A673 (cell line): Measurements from ENCODE around the gene ARHGAP8. TPM values are rescaled to one million over a fixed set of nuclear protein-coding genes. Genes with fewer than 3 reads are reported as not detected.

Source experiments
- BruUV-seq: library from RNA; stranded (reverse); fragments of 400-500 nt; replicated peaks from 2 replicates; lab custom pipeline; 2021; lab: Mats Ljungman, UMichigan
- CTCF ChIA-PET: fragments of 300-600 bp; sonication (Branson Sonifier 250); formaldehyde crosslinking; loops from one replicate; lab custom pipeline; 2022; ENCODE audit warnings: antibody characterized with exemption; lab: Charles Lee
- POLR2A ChIA-PET: fragments of 300-600 bp; sonication (Branson Sonifier 250); formaldehyde crosslinking; loops from one replicate; lab custom pipeline; 2022; ENCODE audit warnings: antibody characterized with exemption; ENCODE audit not compliant: low non-redundant PET; lab: Charles Lee
- DNase-seq: peaks from one replicate; pipeline ENCODE4 v3.0.0-alpha.2; 2015; ENCODE audit warnings: low spot score
- H3K27ac ChIP-seq: fragments of 200-600 bp; sonication (generic); 2 replicates; pipeline ENCODE4 v1.5.1; 2016; ENCODE audit warnings: mixed run types, low read depth, mild to moderate bottlenecking, mixed read lengths, antibody characterized with exemption, low read length; ENCODE audit not compliant: poor library complexity, severe bottlenecking
- H3K27me3 ChIP-seq: fragments of 200-600 bp; sonication (generic); replicated peaks from 2 replicates; pipeline ENCODE4 v1.6.1; 2017; ENCODE audit warnings: mixed run types, low read depth, mild to moderate bottlenecking, mixed read lengths, antibody characterized with exemption, low read length; ENCODE audit not compliant: insufficient read depth, poor library complexity
- H3K36me3 ChIP-seq: fragments of 200-600 bp; sonication (generic); 2 replicates; pipeline ENCODE4 v1.6.1; 2016; ENCODE audit warnings: mixed run types, mild to moderate bottlenecking, mixed read lengths, antibody characterized with exemption, low read length; ENCODE audit not compliant: insufficient read depth, poor library complexity, severe bottlenecking
- H3K4me1 ChIP-seq: fragments of 200-600 bp; sonication (generic); 2 replicates; pipeline ENCODE4 v1.6.1; 2017; ENCODE audit warnings: mixed run types, mild to moderate bottlenecking, mixed read lengths, antibody characterized with exemption, low read length; ENCODE audit not compliant: insufficient read depth, poor library complexity, severe bottlenecking
- H3K4me3 ChIP-seq: fragments of 200-600 bp; sonication (generic); 2 replicates; pipeline ENCODE4 v1.5.1; 2016; ENCODE audit warnings: low read depth, mixed run types, mild to moderate bottlenecking, mixed read lengths, low read length; ENCODE audit not compliant: poor library complexity, severe bottlenecking
- H3K9me3 ChIP-seq: fragments of 200-600 bp; sonication (generic); 2 replicates; pipeline ENCODE4 v1.6.1; 2016; ENCODE audit warnings: mixed run types, low read depth, mild to moderate bottlenecking, mixed read lengths, antibody characterized with exemption, low read length; ENCODE audit not compliant: poor library complexity, severe bottlenecking
- EZH2 ChIP-seq: fragments of 200-600 bp; sonication (generic); IDR thresholded peaks from 2 replicates; pipeline ENCODE4 v1.6.1; 2017; ENCODE audit warnings: borderline replicate concordance, low read depth, mild to moderate bottlenecking, mixed read lengths, antibody characterized with exemption, low read length; ENCODE audit not compliant: poor library complexity, severe bottlenecking
- intact Hi-C: fragments of 100-400 bp; cut with micrococcal nuclease; formaldehyde crosslinking; loops from one replicate; pipeline ENCODE4 v1.10.0; 2022; ENCODE audit not compliant: unreplicated experiment
- total RNA-seq: library from RNA; stranded (reverse); gene quantifications from 2 replicates; pipeline ENCODE4 v1.2.3, GENCODE V29; 2021
- TF ChIP-seq, protein P1 (sequence below): fragments of 300-800, 200-600 bp; sonication (generic); conservative IDR thresholded peaks from 2 replicates; pipeline ENCODE4 v1.5.1; 2017; ENCODE audit warnings: low read depth, mild to moderate bottlenecking, antibody characterized with exemption, low read length, moderate library complexity, mixed read lengths

The ARHGAP8 gene
- total RNA-seq, 1 experiment from 2014 or later = not detected

GRCh38 chr22:44839721-44840120 lies 87.3 kb downstream of the ARHGAP8 start:
- BruUV-seq = no TSS peak
- DNase-seq = no peak
- ChIA-PET POLR2A (no interaction called here), CTCF (no interaction called here)
- peaks cover 3% of the 10 kb centered on the region for H3K9me3 ChIP-seq
- H3K4me3 ChIP-seq = no peak overlapping the region
- intact Hi-C loops = no loop called here
- TF ChIP-seq, protein P1, sequence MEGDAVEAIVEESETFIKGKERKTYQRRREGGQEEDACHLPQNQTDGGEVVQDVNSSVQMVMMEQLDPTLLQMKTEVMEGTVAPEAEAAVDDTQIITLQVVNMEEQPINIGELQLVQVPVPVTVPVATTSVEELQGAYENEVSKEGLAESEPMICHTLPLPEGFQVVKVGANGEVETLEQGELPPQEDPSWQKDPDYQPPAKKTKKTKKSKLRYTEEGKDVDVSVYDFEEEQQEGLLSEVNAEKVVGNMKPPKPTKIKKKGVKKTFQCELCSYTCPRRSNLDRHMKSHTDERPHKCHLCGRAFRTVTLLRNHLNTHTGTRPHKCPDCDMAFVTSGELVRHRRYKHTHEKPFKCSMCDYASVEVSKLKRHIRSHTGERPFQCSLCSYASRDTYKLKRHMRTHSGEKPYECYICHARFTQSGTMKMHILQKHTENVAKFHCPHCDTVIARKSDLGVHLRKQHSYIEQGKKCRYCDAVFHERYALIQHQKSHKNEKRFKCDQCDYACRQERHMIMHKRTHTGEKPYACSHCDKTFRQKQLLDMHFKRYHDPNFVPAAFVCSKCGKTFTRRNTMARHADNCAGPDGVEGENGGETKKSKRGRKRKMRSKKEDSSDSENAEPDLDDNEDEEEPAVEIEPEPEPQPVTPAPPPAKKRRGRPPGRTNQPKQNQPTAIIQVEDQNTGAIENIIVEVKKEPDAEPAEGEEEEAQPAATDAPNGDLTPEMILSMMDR = no peak
- TF ChIP-seq EZH2 = no peak
- no peak overlapping the region for H3K27ac ChIP-seq
- H3K27me3 ChIP-seq = peaks cover 2% of the 10 kb centered on the region
- H3K4me1 ChIP-seq = peaks cover 9% of the 10 kb centered on the region
- H3K36me3 ChIP-seq = no peaks in the 10 kb centered on the region

- DNase-seq = no peak
- ChIA-PET CTCF (no interaction called here), POLR2A (no interaction called here)
- Histone ChIP-seq H3K27me3 (no peaks in the 10 kb centered on the region), H3K36me3 (no peaks in the 10 kb centered on the region), H3K4me3 (no peak overlapping the region), H3K4me1 (peaks cover 9% of the 10 kb centered on the region), H3K27ac (no peak overlapping the region), H3K9me3 (no peaks in the 10 kb centered on the region)
- intact Hi-C loops = no loop called here
- TF ChIP-seq EZH2 = no peak
- TF ChIP-seq, protein P1 = no peak
- no TSS peak for BruUV-seq
Measured at GRCh38 chr22:44840611-44841322, 88.4 kb downstream of the ARHGAP8 start.

- DNase-seq = no peak
- ChIA-PET POLR2A (no interaction called here), CTCF (no interaction called here)
- Histone ChIP-seq H3K4me3 (no peak overlapping the region), H3K9me3 (no peaks in the 10 kb centered on the region), H3K4me1 (peaks cover 9% of the 10 kb centered on the region), H3K36me3 (no peaks in the 10 kb centered on the region), H3K27ac (no peak overlapping the region), H3K27me3 (no peaks in the 10 kb centered on the region)
- intact Hi-C loops = no loop called here
- BruUV-seq = no TSS peak
- TF ChIP-seq, protein P1 = no peak
- TF ChIP-seq EZH2 = no peak
Measured at GRCh38 chr22:44842417-44842816, 90.0 kb downstream of the ARHGAP8 start.
